NB4 (cell line): Measurements from ENCODE around the gene GABRQ.

Source experiments
- CTCF ChIP-seq: IDR thresholded peaks from one replicate; pipeline ENCODE4 v1.5.1; 2012; ENCODE audit warnings: low read depth, low read length
- POLR2A ChIP-seq: IDR thresholded peaks from 2 replicates; pipeline ENCODE4 v1.6.1; 2011; ENCODE audit warnings: mild to moderate bottlenecking; ENCODE audit not compliant: insufficient read length; ENCODE audit errors: extremely low read depth

GRCh38 chrX:152656890-152657289 lies 19.2 kb downstream of the GABRQ start:
- TF ChIP-seq POLR2A (no peak), CTCF (no peak)
